Endodermal cell (in vitro differentiated cells): ENCODE results near the gene HOXA5. TPM values are rescaled to one million over a fixed set of nuclear protein-coding genes. Genes with fewer than 3 reads are reported as not detected.
A peak's percentile ranks its signal among the peaks of the same experiment; 100 is the strongest.

Experiments used
- DNase-seq: peaks from one replicate; pipeline ENCODE4 v3.0.0-alpha.2; 2017
- H3K27ac ChIP-seq: 2 replicates; pipeline ENCODE4 v1.5.1; 2013; ENCODE audit warnings: mild to moderate bottlenecking, low read depth, low read length, moderate library complexity
- H3K27me3 ChIP-seq: 2 replicates; pipeline ENCODE4 v1.6.1; 2013; ENCODE audit warnings: mild to moderate bottlenecking, low read length, moderate library complexity; ENCODE audit not compliant: insufficient read depth, control insufficient read depth, poor library complexity, severe bottlenecking
- H3K36me3 ChIP-seq: 2 replicates; pipeline ENCODE4 v1.7.0; 2013; ENCODE audit warnings: mild to moderate bottlenecking, low read length, moderate library complexity; ENCODE audit not compliant: control insufficient read depth, insufficient read depth
- H3K4me1 ChIP-seq: one replicate; pipeline ENCODE4 v1.7.0; 2013; ENCODE audit warnings: low read length; ENCODE audit not compliant: control insufficient read depth, insufficient read depth
- H3K4me3 ChIP-seq: 2 replicates; pipeline ENCODE4 v1.5.1; 2013; ENCODE audit warnings: mild to moderate bottlenecking, low read length, moderate library complexity
- H3K9ac ChIP-seq: 2 replicates; pipeline ENCODE4 v1.6.1; 2013; ENCODE audit warnings: mild to moderate bottlenecking, low read length, moderate library complexity; ENCODE audit not compliant: poor library complexity, severe bottlenecking; ENCODE audit errors: extremely low read depth
- H3K9me3 ChIP-seq: 2 replicates; pipeline ENCODE4 v1.6.1; 2013; ENCODE audit warnings: mild to moderate bottlenecking, low read length, moderate library complexity; ENCODE audit not compliant: control insufficient read depth
- H3K27ac Mint-ChIP-seq: 2 replicates; pipeline ENCODE4 v1.8.0; 2020; ENCODE audit warnings: mixed read lengths
- H3K27me3 Mint-ChIP-seq: 2 replicates; pipeline ENCODE4 v1.8.0; 2021; ENCODE audit warnings: mild to moderate bottlenecking, mixed read lengths; ENCODE audit not compliant: insufficient read depth
- H3K36me3 Mint-ChIP-seq: 2 replicates; pipeline ENCODE4 v1.8.0; 2020; ENCODE audit warnings: low read depth, mixed read lengths
- H3K4me1 Mint-ChIP-seq: 2 replicates; pipeline ENCODE4 v1.8.0; 2020; ENCODE audit warnings: mixed read lengths
- H3K4me3 Mint-ChIP-seq: 2 replicates; pipeline ENCODE4 v1.8.0; 2020; ENCODE audit warnings: mild to moderate bottlenecking, moderate library complexity, mixed read lengths
- H3K9me3 Mint-ChIP-seq: 2 replicates; pipeline ENCODE4 v1.8.0; 2020; ENCODE audit warnings: mild to moderate bottlenecking, mixed read lengths
- WGBS, 2 experiments: methylation state at CpG; one replicate each; pipeline versions ENCODE4 v1.1.5 to v1.1.7; 2013; ENCODE audit warnings: missing lambda C conversion rate in 2 of 2, mixed read lengths in 1 of 2; ENCODE audit not compliant: insufficient coverage in 1 of 2, insufficient read length in 1 of 2; 5-methylcytosine and 5-hydroxymethylcytosine counted together
- total RNA-seq, 2 donors: library from RNA; stranded (reverse); fragmentation: NEBNext Ultra II Directional in 1 of 2; extraction: Animal tissue kit (Norgen Biotek cat#: 25700) in 1 of 2; gene quantifications; 2 replicates in 1 of 2; 3 replicates in 1 of 2; pipeline ENCODE4 v1.2.1, GENCODE V29; 2021
- TF ChIP-seq, protein P1 (sequence below): fragments of 200-600 bp; sonication (generic); conservative IDR thresholded peaks from 2 replicates; pipeline ENCODE4 v1.5.0; 2021; ENCODE audit warnings: antibody characterized with exemption, mild to moderate bottlenecking

HOXA5 gene
- total RNA-seq, 2 donors from 2014 or later: not detected

- no peak within 1 kb of the TSS for H3K9ac ChIP-seq
- peaks cover 25% of the 10 kb centered on the region for H3K4me1 Mint-ChIP-seq
- H3K36me3 ChIP-seq: no peaks in the 10 kb centered on the region
- no peaks in the 10 kb centered on the region for H3K36me3 Mint-ChIP-seq
- H3K4me1 ChIP-seq: no peaks in the 10 kb centered on the region
- peak within 1 kb of the TSS; percentile 48 for H3K4me3 Mint-ChIP-seq
- TF ChIP-seq, protein P1, sequence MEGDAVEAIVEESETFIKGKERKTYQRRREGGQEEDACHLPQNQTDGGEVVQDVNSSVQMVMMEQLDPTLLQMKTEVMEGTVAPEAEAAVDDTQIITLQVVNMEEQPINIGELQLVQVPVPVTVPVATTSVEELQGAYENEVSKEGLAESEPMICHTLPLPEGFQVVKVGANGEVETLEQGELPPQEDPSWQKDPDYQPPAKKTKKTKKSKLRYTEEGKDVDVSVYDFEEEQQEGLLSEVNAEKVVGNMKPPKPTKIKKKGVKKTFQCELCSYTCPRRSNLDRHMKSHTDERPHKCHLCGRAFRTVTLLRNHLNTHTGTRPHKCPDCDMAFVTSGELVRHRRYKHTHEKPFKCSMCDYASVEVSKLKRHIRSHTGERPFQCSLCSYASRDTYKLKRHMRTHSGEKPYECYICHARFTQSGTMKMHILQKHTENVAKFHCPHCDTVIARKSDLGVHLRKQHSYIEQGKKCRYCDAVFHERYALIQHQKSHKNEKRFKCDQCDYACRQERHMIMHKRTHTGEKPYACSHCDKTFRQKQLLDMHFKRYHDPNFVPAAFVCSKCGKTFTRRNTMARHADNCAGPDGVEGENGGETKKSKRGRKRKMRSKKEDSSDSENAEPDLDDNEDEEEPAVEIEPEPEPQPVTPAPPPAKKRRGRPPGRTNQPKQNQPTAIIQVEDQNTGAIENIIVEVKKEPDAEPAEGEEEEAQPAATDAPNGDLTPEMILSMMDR: no peak
- no peaks in the 10 kb centered on the region for H3K9me3 ChIP-seq
- 0 to 1% methylated on average over 20 to 68 of the region's 68 CpGs for WGBS, 2 experiments
- peak; percentile 90 for DNase-seq
- H3K4me3 ChIP-seq: peak within 1 kb of the TSS; percentile 72
- peaks cover 100% of the 10 kb centered on the region for H3K27me3 Mint-ChIP-seq
- H3K27ac ChIP-seq: peak within 1 kb of the TSS; percentile 85
- no peaks in the 10 kb centered on the region for H3K9me3 Mint-ChIP-seq
- no peak within 1 kb of the TSS for H3K27ac Mint-ChIP-seq
- peaks cover 100% of the 10 kb centered on the region for H3K27me3 ChIP-seq
These were observed 47.3 kb downstream of the HOXA5 start, which contains the start of gene HOXA1 for GRCh38 chr7:27095897-27096767. TSS of gene HOXA1 (minus strand) at chr7:27096000. CDS start at chr7:27095912, 88 bp downstream.

- Histone ChIP-seq H3K27me3 (peaks cover 100% of the 10 kb centered on the region), H3K4me1 (no peaks in the 10 kb centered on the region), H3K27ac (no peak overlapping the region), H3K4me3 (no peak overlapping the region), H3K9ac (no peak overlapping the region), H3K9me3 (no peaks in the 10 kb centered on the region), H3K36me3 (no peaks in the 10 kb centered on the region)
- TF ChIP-seq, protein P1: no peak
- Mint-ChIP-seq H3K27ac (no peak overlapping the region), H3K4me1 (peaks cover 30% of the 10 kb centered on the region), H3K27me3 (peaks cover 100% of the 10 kb centered on the region), H3K9me3 (no peaks in the 10 kb centered on the region), H3K4me3 (peak overlapping the region; percentile 48), H3K36me3 (no peaks in the 10 kb centered on the region)
- peak; percentile 63 for DNase-seq
- WGBS, 2 experiments: 5 to 23% methylated on average over 6 to 33 of the region's 33 CpGs
These were observed 48.2 kb downstream of the HOXA5 start for GRCh38 chr7:27095050-27095896.

- TF ChIP-seq, protein P1: no peak
- Histone ChIP-seq H3K27me3 (peaks cover 100% of the 10 kb centered on the region), H3K9ac (no peak overlapping the region), H3K9me3 (no peaks in the 10 kb centered on the region), H3K4me1 (no peaks in the 10 kb centered on the region), H3K4me3 (no peak overlapping the region), H3K36me3 (no peaks in the 10 kb centered on the region), H3K27ac (no peak overlapping the region)
- Mint-ChIP-seq H3K9me3 (no peaks in the 10 kb centered on the region), H3K4me1 (peaks cover 30% of the 10 kb centered on the region), H3K27me3 (peaks cover 100% of the 10 kb centered on the region), H3K4me3 (no peak overlapping the region), H3K36me3 (no peaks in the 10 kb centered on the region), H3K27ac (no peak overlapping the region)
- 8 to 10% methylated on average over 17 to 29 of the region's 29 CpGs for WGBS, 2 experiments
- DNase-seq: peak; percentile 71
These were observed 49.0 kb downstream of the HOXA5 start for GRCh38 chr7:27094304-27095049.
